Measurements from ENCODE around the gene PPIL6. TPM values are rescaled to one million over a fixed set of nuclear protein-coding genes. Genes with fewer than 3 reads are reported as not detected.

The PPIL6 gene
- total RNA-seq, 2 donors from 2014 or later = 1.2 to 1.9 TPM

GRCh38 chr6:109345986-109346385 is 94.4 kb downstream of the PPIL6 start:
- no peak for DNase-seq (ENCODE audit: low spot score)
- intact Hi-C loops (cut with DNase I) = no loop called here

- intact Hi-C loops (cut with DNase I) = no loop called here
- DNase-seq (ENCODE audit: low spot score) = no peak
Observed at GRCh38 chr6:109344226-109344625, 96.2 kb downstream of the PPIL6 start.

GRCh38 chr6:109343518-109343917 is 96.9 kb downstream of the PPIL6 start:
- DNase-seq (ENCODE audit: low spot score) = no peak
- intact Hi-C loops (cut with DNase I) = no loop called here

GRCh38 chr6:109342911-109343310 is 97.5 kb downstream of the PPIL6 start:
- DNase-seq (ENCODE audit: low spot score) = no peak
- intact Hi-C loops (cut with DNase I) = no loop called here

- intact Hi-C loops (cut with DNase I) = no loop called here
Observed at GRCh38 chr6:109342506-109342905, 97.9 kb downstream of the PPIL6 start.

GRCh38 chr6:109340811-109341210 is 99.6 kb downstream of the PPIL6 start:
- intact Hi-C loops (cut with DNase I) = no loop called here
- no peak for DNase-seq (ENCODE audit: low spot score)

More at GRCh38 chr6:109342506-109342905, 97.9 kb downstream of the PPIL6 start:
- no peak for DNase-seq (ENCODE audit: low spot score)

Other genes with a start within 250 kb of the PPIL6 start
- 100 to 1,000 TPM; 163 to 194 TPM for gene CD164, start 58.2 kb downstream of the PPIL6 start, total RNA-seq
- 1 to 10 TPM; 4.2 to 6.7 TPM for gene SMPD2, start 96 bp upstream of the PPIL6 start, total RNA-seq
- gene MICAL1, start 15.1 kb upstream of the PPIL6 start, total RNA-seq = 10 to 100 TPM; 53.0 to 53.2 TPM
- 1 to 10 TPM; 5.5 to 5.8 TPM for gene ZBTB24, start 42.6 kb upstream of the PPIL6 start, total RNA-seq

Measured in posterior vena cava (tissue), 2 donors.